ENCODE measurements around the gene LCN1.

LCN1 gene

GRCh38 chr9:135551031-135551430 is 29.8 kb downstream of the LCN1 start:
- H3K27me3 ChIP-seq (ENCODE audit: control insufficient read depth, insufficient read depth, low read length): no peaks in the 10 kb centered on the region
- H3K4me1 ChIP-seq (ENCODE audit: control insufficient read depth, insufficient read depth, low read length): no peaks in the 10 kb centered on the region
- H3K9me3 ChIP-seq (ENCODE audit: control insufficient read depth, low read length): no peaks in the 10 kb centered on the region
- H3K4me3 ChIP-seq (ENCODE audit: low read length): no peak overlapping the region
- no peaks in the 10 kb centered on the region for H3K36me3 ChIP-seq (ENCODE audit: control insufficient read depth, insufficient read depth, low read length)
- H3K9ac ChIP-seq (ENCODE audit: low read length): no peak overlapping the region

GRCh38 chr9:135551456-135551855 is 30.2 kb downstream of the LCN1 start:
- Histone ChIP-seq H3K4me1 (ENCODE audit: control insufficient read depth, insufficient read depth, low read length) (no peaks in the 10 kb centered on the region), H3K36me3 (ENCODE audit: control insufficient read depth, insufficient read depth, low read length) (no peaks in the 10 kb centered on the region), H3K9ac (ENCODE audit: low read length) (no peak overlapping the region), H3K27me3 (ENCODE audit: control insufficient read depth, insufficient read depth, low read length) (no peaks in the 10 kb centered on the region), H3K4me3 (ENCODE audit: low read length) (no peak overlapping the region), H3K9me3 (ENCODE audit: control insufficient read depth, low read length) (no peaks in the 10 kb centered on the region)

- H3K9ac ChIP-seq (ENCODE audit: low read length): no peak overlapping the region
- no peaks in the 10 kb centered on the region for H3K4me1 ChIP-seq (ENCODE audit: control insufficient read depth, insufficient read depth, low read length)
- H3K4me3 ChIP-seq (ENCODE audit: low read length): no peak overlapping the region
- H3K27me3 ChIP-seq (ENCODE audit: control insufficient read depth, insufficient read depth, low read length): no peaks in the 10 kb centered on the region
- no peaks in the 10 kb centered on the region for H3K9me3 ChIP-seq (ENCODE audit: control insufficient read depth, low read length)
- no peaks in the 10 kb centered on the region for H3K36me3 ChIP-seq (ENCODE audit: control insufficient read depth, insufficient read depth, low read length)
These were observed 30.9 kb downstream of the LCN1 start for GRCh38 chr9:135552021-135552697.

- Histone ChIP-seq H3K27me3 (ENCODE audit: control insufficient read depth, insufficient read depth, low read length) (no peaks in the 10 kb centered on the region), H3K4me1 (ENCODE audit: control insufficient read depth, insufficient read depth, low read length) (no peaks in the 10 kb centered on the region), H3K4me3 (ENCODE audit: low read length) (no peak overlapping the region), H3K9ac (ENCODE audit: low read length) (no peak overlapping the region), H3K9me3 (ENCODE audit: control insufficient read depth, low read length) (no peaks in the 10 kb centered on the region), H3K36me3 (ENCODE audit: control insufficient read depth, insufficient read depth, low read length) (no peaks in the 10 kb centered on the region)
These were observed 31.5 kb downstream of the LCN1 start for GRCh38 chr9:135552698-135553171.

GRCh38 chr9:135554718-135555117 is 33.5 kb downstream of the LCN1 start:
- Histone ChIP-seq H3K9ac (ENCODE audit: low read length) (no peak overlapping the region), H3K4me3 (ENCODE audit: low read length) (no peak overlapping the region), H3K27me3 (ENCODE audit: control insufficient read depth, insufficient read depth, low read length) (no peaks in the 10 kb centered on the region), H3K36me3 (ENCODE audit: control insufficient read depth, insufficient read depth, low read length) (no peaks in the 10 kb centered on the region), H3K4me1 (ENCODE audit: control insufficient read depth, insufficient read depth, low read length) (no peaks in the 10 kb centered on the region), H3K9me3 (ENCODE audit: control insufficient read depth, low read length) (no peaks in the 10 kb centered on the region)

GRCh38 chr9:135555203-135555602 is 34.0 kb downstream of the LCN1 start:
- Histone ChIP-seq H3K36me3 (ENCODE audit: control insufficient read depth, insufficient read depth, low read length) (no peaks in the 10 kb centered on the region), H3K4me1 (ENCODE audit: control insufficient read depth, insufficient read depth, low read length) (no peaks in the 10 kb centered on the region)

GRCh38 chr9:135555910-135556309 is 34.7 kb downstream of the LCN1 start:
- H3K36me3 ChIP-seq (ENCODE audit: control insufficient read depth, insufficient read depth, low read length): no peaks in the 10 kb centered on the region

More at GRCh38 chr9:135555203-135555602, 34.0 kb downstream of the LCN1 start:
- no peak overlapping the region for H3K4me3 ChIP-seq (ENCODE audit: low read length)
- H3K9me3 ChIP-seq (ENCODE audit: control insufficient read depth, low read length): no peaks in the 10 kb centered on the region
- no peaks in the 10 kb centered on the region for H3K27me3 ChIP-seq (ENCODE audit: control insufficient read depth, insufficient read depth, low read length)
- no peak overlapping the region for H3K9ac ChIP-seq (ENCODE audit: low read length)

GRCh38 chr9:135559606-135560005 is 38.4 kb downstream of the LCN1 start:
- no peak overlapping the region for H3K4me3 ChIP-seq (ENCODE audit: low read length)
- H3K9ac ChIP-seq (ENCODE audit: low read length): no peak overlapping the region
- H3K36me3 ChIP-seq (ENCODE audit: control insufficient read depth, insufficient read depth, low read length): no peaks in the 10 kb centered on the region

More at GRCh38 chr9:135555910-135556309, 34.7 kb downstream of the LCN1 start:
- Histone ChIP-seq H3K4me1 (ENCODE audit: control insufficient read depth, insufficient read depth, low read length) (no peaks in the 10 kb centered on the region), H3K4me3 (ENCODE audit: low read length) (no peak overlapping the region), H3K9me3 (ENCODE audit: control insufficient read depth, low read length) (no peaks in the 10 kb centered on the region), H3K27me3 (ENCODE audit: control insufficient read depth, insufficient read depth, low read length) (no peaks in the 10 kb centered on the region), H3K9ac (ENCODE audit: low read length) (no peak overlapping the region)

GRCh38 chr9:135561391-135562234 is 40.4 kb downstream of the LCN1 start, which contains the start of gene PAEP:
PAEP (plus strand) TSS chr9:135561756.
- Histone ChIP-seq H3K36me3 (ENCODE audit: control insufficient read depth, insufficient read depth, low read length) (no peaks in the 10 kb centered on the region), H3K4me3 (ENCODE audit: low read length) (no peak within 1 kb of the TSS), H3K9ac (ENCODE audit: low read length) (no peak within 1 kb of the TSS), H3K9me3 (ENCODE audit: control insufficient read depth, low read length) (no peaks in the 10 kb centered on the region), H3K27me3 (ENCODE audit: control insufficient read depth, insufficient read depth, low read length) (no peaks in the 10 kb centered on the region), H3K4me1 (ENCODE audit: control insufficient read depth, insufficient read depth, low read length) (no peaks in the 10 kb centered on the region)

More at GRCh38 chr9:135559606-135560005, 38.4 kb downstream of the LCN1 start:
- Histone ChIP-seq H3K9me3 (ENCODE audit: control insufficient read depth, low read length) (no peaks in the 10 kb centered on the region), H3K27me3 (ENCODE audit: control insufficient read depth, insufficient read depth, low read length) (no peaks in the 10 kb centered on the region), H3K4me1 (ENCODE audit: control insufficient read depth, insufficient read depth, low read length) (no peaks in the 10 kb centered on the region)

- no peaks in the 10 kb centered on the region for H3K27me3 ChIP-seq (ENCODE audit: control insufficient read depth, insufficient read depth, low read length)
- H3K4me3 ChIP-seq (ENCODE audit: low read length): no peak overlapping the region
- no peak overlapping the region for H3K9ac ChIP-seq (ENCODE audit: low read length)
- no peaks in the 10 kb centered on the region for H3K36me3 ChIP-seq (ENCODE audit: control insufficient read depth, insufficient read depth, low read length)
- no peaks in the 10 kb centered on the region for H3K9me3 ChIP-seq (ENCODE audit: control insufficient read depth, low read length)
- H3K4me1 ChIP-seq (ENCODE audit: control insufficient read depth, insufficient read depth, low read length): no peaks in the 10 kb centered on the region
These were observed 41.0 kb downstream of the LCN1 start for GRCh38 chr9:135562235-135562745.

- no peaks in the 10 kb centered on the region for H3K4me1 ChIP-seq (ENCODE audit: control insufficient read depth, insufficient read depth, low read length)
- H3K27me3 ChIP-seq (ENCODE audit: control insufficient read depth, insufficient read depth, low read length): no peaks in the 10 kb centered on the region
- no peaks in the 10 kb centered on the region for H3K9me3 ChIP-seq (ENCODE audit: control insufficient read depth, low read length)
- no peak overlapping the region for H3K4me3 ChIP-seq (ENCODE audit: low read length)
- no peak overlapping the region for H3K9ac ChIP-seq (ENCODE audit: low read length)
- H3K36me3 ChIP-seq (ENCODE audit: control insufficient read depth, insufficient read depth, low read length): no peaks in the 10 kb centered on the region
These were observed 41.8 kb downstream of the LCN1 start for GRCh38 chr9:135563039-135563476.

GRCh38 chr9:135563858-135564257 is 42.6 kb downstream of the LCN1 start:
- H3K4me3 ChIP-seq (ENCODE audit: low read length): no peak overlapping the region
- H3K9ac ChIP-seq (ENCODE audit: low read length): no peak overlapping the region
- no peaks in the 10 kb centered on the region for H3K27me3 ChIP-seq (ENCODE audit: control insufficient read depth, insufficient read depth, low read length)
- no peaks in the 10 kb centered on the region for H3K4me1 ChIP-seq (ENCODE audit: control insufficient read depth, insufficient read depth, low read length)
- no peaks in the 10 kb centered on the region for H3K9me3 ChIP-seq (ENCODE audit: control insufficient read depth, low read length)
- no peaks in the 10 kb centered on the region for H3K36me3 ChIP-seq (ENCODE audit: control insufficient read depth, insufficient read depth, low read length)

Data from mucosa of stomach (tissue), 1 donor.